Superior temporal gyrus (tissue), 1 donor: ENCODE data around the gene TRAPPC3.
A peak's percentile ranks its signal among the peaks of the same experiment; 100 is the strongest.
"Not testable (repeated sequence)": the region's sequence is repeated elsewhere in the genome, so short reads cannot be mapped to it uniquely, and the experiment has no call there.

Experiments used
- DNase-seq: peaks from one replicate; pipeline ENCODE4 v3.0.0-alpha.2; 2016; ENCODE audit errors: extremely low spot score

The TRAPPC3 gene

GRCh38 chr1:36149237-36149972, at the start of gene TRAPPC3:
Gene TRAPPC3 (minus strand): TSS chr1:36149486. CDS start chr1:36149378, 108 bp downstream.
- peak; percentile 100 for DNase-seq

DNA sequence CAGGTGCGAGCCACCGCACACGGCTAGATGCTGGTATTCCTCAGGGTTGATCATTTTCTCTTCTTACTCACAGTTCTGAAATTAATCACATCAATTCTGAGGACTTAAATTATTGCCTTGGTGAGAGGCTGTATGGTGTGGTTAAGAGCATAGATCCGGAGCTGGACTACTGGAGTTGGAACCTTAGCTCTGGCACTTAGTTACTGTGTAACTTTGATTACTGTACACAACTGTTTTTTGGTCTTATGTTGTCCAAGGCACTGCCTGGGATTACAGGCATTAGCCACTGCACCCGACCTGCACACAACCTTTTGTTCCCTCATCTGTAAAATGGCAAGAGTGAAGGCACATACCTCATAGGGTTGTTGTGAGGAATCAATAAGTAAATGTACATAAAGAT, 49.4 kb upstream of the TRAPPC3 start:
- DNase-seq: no peak

GRCh38 chr1:36196805-36197204, 47.5 kb upstream of the TRAPPC3 start:
- DNase-seq: not testable (repeated sequence)

DNA sequence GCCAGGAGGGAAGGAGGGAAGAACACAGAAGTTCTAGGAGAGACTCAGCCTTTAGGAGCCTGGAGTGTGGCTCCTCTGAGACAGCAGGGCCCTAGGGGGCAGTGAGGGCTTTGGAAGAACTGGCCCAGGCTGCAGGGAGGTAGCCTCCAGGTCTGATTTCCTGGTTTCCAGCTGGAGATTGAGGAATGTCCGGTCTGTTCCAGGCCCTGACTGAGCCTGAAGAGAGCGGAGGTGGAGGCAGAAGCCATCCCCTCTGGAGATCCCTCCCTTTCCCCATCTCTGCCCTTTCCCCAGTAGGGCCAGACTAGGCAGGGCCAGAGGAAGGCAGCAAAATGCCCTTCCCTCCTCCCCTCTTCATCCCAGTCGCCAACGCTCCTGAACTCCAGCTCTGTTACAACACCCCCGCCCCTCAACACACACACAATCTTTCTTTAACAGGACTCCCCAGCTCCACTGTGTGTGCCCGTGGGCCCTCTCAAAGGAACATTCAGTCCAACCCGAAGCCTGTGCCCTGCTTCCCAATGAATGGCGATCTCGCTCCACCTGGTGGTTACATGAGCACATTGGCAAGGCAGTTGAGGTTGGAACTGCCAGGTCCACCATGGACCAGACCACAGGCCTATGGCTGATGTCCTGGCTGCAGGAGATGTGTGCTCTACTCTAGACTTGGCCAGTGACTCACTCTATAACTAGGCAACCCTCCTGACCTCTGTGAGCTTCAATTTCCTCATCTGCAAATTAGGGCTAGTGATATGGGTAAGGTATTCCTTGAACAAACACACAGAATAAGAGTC, 38.7 kb upstream of the TRAPPC3 start:
- DNase-seq: peak; percentile 97

DNA sequence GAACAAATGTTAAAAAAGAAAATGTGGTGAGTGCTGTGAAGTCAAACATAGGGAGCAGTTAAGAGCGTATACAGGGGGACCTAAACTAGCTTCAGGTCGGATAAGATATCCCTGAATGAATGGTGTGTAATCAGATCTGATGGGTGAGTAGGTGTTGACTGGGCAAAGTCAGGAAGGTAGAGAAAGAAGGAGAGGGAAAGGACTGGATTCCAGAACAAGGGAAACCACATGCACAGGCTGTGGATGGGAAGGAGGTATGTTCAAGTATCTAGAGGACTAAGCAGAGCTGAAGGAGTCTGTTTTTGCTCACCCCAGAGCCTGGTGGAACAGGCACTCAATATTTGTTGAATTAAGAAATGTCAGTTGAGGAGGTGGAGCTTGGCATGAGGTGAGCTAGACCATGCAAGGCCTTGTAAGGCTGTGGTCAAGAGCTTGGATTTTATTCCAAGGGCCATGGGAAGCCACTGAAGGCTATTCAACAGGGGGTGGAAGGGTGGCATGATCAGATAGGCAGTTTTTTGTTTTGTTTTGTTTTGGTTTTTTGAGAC, 34.1 kb upstream of the TRAPPC3 start:
- DNase-seq: no peak

- no peak for DNase-seq
Observed at GRCh38 chr1:36182734-36183133, 33.4 kb upstream of the TRAPPC3 start.

- DNase-seq: no peak
Observed at GRCh38 chr1:36179220-36179600, 29.9 kb upstream of the TRAPPC3 start.

- DNase-seq: no peak
Observed at GRCh38 chr1:36178471-36179219, 29.4 kb upstream of the TRAPPC3 start.

GRCh38 chr1:36177589-36178431, 28.5 kb upstream of the TRAPPC3 start:
- no peak for DNase-seq

GRCh38 chr1:36176106-36176949, 27.0 kb upstream of the TRAPPC3 start:
- no peak for DNase-seq

DNA sequence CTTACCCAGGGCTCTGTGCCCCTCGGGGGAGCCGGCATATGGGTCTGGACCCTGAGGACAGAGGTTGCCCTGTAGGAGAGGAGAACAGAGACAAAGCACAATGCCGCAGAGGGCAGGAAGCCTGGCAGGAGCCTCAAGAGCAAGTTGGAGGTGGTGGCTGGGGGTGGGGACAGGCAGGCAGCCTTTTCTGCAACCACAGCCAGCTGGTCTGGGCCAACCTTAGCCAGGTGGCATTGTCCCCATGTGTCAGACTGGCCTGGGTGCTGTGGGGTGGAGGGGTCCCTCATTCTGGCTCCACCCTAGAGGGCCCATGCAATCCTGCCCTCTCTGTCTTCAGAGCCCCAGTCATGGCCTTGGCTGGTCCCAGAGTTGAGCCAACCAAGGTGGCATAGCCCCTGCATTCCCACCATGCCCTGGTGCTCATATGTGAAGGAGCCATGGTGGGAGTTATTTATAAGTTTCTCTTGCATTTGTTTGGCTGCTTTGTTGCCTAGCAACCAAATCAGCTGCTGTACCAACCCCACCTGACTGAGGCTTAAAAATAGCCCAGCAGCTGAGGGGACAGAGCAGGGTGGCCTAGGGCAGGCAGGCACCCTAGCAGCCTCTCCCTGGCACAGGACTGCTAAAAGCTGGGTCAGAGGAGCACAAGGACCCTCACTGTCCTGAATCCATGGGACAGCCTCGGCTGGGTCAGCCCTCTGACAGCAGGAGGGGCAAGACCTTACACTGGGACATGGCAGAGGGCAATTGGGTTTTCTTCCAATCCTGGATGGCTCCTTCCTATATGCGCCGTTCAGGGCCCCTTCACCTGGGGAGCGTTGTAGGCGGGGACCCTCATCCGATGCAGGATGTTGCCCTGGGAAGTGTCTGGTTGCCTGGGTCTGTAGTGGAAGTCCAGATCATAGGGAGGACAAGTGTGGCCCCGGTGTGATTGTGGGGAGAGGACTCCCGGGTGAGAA, 26.1 kb upstream of the TRAPPC3 start:
- DNase-seq: peak; percentile 66

GRCh38 chr1:36174713-36175112, 25.4 kb upstream of the TRAPPC3 start:
- DNase-seq: no peak

GRCh38 chr1:36172983-36173382, 23.7 kb upstream of the TRAPPC3 start:
- peak; percentile 33 for DNase-seq

DNA sequence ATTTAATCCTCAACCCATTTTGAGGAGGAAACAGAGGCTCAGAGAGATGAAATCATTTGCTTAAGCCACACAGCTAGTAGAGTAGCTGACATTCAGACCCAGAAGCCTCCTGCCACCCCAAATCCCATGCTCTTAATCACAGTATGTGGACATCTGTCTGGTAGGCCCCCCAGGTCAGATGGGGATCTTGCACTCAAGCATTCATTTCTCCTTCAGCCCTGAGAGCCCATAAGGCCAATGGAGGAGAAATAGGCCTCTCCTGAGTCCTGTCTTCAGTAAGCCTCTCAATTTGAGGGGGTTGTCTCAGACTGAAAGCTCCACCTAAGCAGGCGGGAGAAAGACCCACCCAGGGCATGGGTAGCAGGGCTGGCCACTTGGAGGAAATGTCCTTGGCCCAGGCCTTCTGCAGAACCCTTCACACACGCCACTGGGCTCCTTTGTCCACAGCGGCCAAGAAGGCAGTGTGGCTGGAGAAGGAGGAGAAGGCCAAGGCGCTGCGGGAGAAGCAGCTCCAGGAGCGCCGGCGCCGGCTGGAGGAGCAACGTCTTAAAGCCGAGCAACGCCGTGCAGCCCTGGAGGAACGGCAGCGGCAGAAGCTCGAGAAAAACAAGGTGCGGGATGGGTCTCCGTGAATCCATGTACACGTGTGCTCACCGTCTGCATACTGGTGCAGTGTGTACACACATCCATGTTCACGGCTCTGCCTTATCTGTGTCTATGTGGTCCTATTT, 22.9 kb upstream of the TRAPPC3 start:
- no peak for DNase-seq

DNA sequence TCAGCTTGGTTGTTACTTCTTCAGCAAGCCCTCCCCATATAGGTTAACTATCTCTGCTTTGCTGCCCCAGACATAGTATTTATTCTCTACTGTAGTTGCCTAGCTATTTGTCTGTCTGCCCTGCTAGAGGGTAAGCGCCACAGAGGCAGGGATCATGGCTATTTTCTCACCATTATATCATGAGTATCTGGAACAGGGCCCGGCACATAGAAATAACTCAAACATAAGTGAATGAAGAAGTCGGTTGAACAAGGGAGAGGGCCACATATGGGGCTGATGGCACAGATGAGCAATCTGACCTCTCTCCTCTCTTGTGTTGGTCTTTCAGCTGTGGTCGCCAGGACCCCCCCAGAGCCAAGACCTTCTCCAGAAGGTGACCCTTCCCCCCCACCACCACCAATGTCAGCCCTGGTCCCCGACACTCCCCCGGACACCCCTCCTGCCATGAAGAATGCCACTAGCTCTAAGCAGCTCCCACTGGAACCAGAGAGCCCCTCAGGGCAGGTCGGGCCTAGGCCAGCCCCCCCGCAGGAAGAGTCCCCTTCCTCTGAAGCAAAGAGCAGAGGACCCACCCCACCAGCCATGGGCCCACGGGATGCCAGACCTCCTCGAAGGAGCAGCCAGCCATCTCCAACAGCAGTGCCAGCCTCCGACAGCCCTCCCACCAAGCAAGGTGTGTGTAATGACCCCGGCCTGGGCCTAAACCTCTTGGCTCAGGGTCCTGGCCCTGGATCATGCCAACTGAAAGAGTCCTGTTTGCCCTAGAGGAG, 21.5 kb upstream of the TRAPPC3 start:
- no peak for DNase-seq

GRCh38 chr1:36168514-36168913, 19.2 kb upstream of the TRAPPC3 start:
- no peak for DNase-seq
